ENCODE measurements around the gene HCFC1.
A peak's percentile ranks its signal among the peaks of the same experiment; 100 is the strongest.

Gene HCFC1

DNA sequence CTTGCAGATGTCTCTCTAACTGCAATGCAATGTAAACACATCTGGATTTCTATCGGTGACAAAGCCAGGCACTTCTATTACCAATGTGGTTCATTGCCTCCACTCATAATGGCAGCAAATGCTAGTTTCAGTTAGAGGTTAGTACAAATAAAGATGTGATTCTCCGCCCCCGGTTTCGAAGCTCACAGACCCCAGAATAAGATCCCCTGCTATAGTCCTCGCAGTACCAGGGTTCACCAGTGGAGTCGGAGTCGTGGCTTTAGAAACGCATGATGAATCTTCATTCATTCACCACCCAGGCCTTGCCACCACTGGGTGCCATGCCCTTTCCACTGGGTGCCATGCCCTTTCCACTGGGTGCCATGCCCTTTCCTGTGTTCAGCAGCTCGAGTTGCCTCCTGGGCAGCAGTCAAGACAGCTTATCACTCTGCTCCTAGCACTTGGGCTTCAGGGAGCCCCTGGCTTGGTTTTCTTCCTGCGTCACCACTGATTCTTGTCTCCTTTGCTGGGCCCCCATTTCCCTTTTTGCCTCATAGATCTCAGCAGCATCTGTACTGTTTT, 33.3 kb downstream of the HCFC1 start:
- no peak for DNase-seq (ENCODE audit: low spot score)

DNA sequence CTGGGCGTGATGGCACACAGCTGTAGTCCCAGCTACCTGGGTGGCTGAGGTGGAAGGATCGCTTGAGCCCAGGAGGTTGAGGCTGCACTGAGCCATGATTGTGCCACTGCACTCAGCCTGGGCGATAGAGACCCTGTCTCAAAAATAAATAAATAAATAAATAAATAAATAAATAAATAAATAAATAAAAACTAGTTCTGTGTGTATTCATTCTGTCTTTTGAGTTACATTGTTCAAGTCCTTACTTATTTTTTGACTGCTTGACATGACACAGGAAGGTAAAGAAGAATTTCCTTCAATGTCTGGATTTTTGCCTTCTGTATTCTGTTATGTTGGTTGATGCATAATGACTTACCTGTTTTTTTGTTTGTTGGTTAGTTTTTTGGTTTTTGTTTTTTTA, 34.6 kb downstream of the HCFC1 start:
- no peak for DNase-seq (ENCODE audit: low spot score)

DNA sequence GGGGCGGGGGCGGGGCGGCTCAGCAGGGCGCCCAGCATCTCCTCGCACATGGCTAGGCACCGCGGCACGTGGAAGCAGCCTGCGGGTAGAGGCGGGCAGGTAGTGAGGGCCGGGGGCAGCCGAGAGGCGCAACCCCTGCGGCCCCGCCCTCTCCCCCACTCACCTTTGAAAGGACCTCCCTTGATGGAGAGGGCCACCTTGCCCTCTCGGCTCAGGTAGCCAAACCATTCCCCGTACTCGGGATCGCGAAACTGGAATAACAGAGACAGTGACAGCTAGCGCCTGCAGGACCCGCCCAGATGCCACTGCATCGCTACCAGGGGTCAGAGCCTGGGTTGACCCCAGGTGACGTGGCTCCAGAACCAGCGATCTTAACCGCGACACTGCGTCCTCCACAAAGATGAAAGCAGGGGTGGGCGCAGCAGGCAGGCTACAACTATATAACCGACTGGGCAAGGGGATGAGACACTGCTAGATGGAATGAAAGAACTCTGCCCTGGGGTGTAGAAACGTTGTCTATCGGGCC, 36.2 kb downstream of the HCFC1 start:
- DNase-seq (ENCODE audit: low spot score): no peak

DNA sequence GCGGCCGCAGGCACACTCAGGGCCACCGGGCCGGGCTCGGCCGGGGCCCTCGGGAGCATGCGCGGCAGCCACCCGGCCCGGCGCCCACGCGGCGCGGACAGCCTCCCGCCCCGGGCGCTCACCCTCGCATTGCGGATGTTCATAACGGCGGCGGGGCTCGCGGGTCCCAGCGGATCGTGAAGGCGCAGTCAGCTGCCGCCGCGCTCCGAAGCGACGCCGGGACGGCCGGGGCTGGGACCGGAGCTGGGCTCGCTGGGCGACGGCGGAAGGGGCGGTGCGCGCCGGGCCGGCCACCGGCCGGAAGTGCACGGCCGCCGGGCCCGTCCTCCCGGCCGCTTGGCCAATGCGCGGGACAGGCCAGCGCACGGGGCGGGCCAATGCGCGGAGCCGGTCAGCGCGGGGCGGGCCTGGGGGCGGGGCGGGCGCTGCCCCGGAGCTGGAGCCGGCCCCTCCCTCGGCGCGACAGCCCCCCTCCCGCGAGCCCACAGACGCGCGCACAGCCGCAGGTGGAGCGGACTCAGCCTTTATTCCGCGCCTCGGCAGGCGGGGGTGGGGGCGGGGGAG, 36.8 kb downstream of the HCFC1 start, which contains the start of gene NAA10:
TSS of gene NAA10 (minus strand) at position 276 of the 564 bp plus-strand sequence. CDS start at position 143, 133 bp downstream.
- DNase-seq (ENCODE audit: low spot score): peak; percentile 88

DNA sequence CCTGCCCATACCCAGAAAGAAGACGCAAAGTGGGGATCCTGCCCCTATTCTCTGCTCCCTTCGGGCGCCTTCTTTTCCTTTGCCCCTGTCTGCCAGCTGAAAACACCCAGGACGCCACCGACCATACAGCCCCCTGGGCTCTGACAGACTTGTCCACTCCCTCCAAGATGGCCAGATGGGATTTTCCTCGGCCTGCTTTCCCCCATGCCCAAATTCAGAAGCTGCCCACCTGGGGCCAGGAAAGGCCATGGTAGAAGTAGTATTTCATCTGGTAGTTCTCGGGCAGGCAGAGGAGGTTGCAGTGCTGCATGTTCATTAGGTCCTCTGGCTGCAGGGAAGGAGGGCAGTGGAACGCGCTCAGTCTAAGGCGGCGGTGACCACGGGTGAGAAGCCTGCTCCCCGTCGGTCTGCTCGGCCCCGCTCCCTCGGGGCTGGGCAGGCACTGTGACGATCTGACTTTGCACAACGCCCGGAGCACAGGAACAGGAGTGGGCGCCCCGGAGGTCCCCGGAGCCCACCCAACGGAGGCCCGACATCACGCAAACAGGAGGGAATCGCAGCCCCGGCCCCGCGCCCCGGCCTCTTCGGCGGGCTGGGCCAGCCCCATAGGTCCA, 37.4 kb downstream of the HCFC1 start:
- DNase-seq (ENCODE audit: low spot score): no peak

DNA sequence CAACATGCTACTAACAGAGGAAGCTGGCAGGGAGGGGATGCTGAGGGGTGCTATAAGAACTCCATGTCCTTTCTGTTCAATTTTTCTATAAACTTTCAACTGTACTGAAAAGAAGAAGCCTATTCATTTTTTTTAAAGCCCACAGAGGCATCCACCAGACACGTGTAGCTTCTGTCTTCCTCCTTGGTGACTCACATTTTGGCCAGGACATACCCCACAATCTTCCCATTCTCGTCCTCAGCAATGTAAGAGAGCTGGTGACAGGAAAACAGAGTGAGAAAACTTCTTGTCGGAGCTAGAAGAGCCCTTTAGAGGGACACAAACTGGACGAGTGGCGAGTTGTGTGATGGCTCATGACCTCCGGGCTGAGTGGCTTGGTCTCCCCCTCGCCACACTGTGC, 37.9 kb downstream of the HCFC1 start:
- peak; percentile 38 for DNase-seq (ENCODE audit: low spot score)

DNA sequence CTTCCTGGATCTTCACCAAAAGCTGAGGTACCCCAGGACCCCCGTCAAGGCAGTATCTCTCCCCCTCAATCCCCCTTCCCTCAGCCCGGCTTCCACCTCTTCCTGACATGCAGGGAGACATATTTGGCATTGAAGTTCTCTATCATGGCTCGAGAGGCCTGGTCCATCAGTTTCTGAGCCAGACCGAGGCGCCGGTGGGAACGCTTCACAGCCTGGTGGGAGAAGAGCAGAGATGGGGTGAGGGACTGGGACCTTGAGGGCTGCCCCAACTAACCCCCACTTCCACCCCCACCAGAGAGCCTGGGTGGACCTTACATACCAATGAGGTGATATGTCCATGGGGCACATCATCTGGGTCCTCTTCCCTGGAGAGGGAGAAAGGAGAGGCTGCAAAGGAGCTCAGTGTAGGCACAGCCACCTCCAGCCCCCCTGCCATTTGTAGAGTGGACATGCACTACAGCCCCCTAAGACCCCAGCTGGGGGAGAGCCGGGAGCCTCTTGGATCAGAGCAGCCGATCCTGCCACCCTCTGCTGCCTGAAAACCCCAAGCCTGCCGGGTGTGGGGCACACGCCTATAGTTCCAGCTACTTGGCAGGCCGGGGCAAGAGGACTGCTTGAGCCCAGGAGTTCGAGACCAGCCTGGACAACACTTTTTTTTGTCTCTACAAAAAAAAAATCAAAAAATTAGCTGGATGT, 39.2 kb downstream of the HCFC1 start:
- no peak for DNase-seq (ENCODE audit: low spot score)

DNA sequence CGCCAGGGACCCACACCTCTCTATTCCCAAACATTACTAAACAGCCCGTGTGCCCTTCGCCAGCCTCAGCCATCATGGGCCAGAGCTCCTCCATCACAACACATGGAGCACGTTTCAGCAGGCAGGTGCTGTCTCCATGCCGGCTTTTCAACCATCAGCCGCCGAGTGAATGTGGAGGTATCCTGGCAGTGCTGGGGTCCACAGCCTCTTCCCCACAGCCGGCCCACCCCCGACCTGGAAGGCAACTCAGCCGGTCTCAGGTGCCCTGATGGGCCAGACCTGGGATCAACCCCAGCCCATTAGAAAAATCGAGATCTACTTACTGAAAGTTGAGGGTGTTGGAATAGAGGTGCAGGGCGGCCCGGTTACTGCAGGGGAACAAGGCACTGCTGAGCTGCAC, 39.9 kb downstream of the HCFC1 start:
- DNase-seq (ENCODE audit: low spot score): no peak

DNA sequence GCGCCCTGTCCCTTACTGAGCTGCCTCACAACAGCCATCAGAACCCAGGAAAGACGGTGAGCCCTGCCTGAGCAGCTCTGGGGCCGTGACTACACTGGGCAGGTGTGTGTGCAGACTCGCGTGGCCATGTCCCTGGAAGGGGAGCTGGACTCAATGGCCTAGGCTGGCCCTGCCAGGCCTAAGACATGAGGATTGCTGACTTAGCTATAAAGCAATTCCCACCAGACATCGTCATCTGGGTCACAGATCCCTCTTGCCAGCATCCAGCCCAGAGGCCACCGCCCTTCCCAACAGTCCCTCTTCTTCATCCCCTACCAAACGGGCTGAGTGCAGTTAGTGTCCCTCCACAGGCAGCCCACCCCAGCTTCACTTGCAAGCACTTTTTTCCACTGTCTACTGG, 40.5 kb downstream of the HCFC1 start:
- no peak for DNase-seq (ENCODE audit: low spot score)

DNA sequence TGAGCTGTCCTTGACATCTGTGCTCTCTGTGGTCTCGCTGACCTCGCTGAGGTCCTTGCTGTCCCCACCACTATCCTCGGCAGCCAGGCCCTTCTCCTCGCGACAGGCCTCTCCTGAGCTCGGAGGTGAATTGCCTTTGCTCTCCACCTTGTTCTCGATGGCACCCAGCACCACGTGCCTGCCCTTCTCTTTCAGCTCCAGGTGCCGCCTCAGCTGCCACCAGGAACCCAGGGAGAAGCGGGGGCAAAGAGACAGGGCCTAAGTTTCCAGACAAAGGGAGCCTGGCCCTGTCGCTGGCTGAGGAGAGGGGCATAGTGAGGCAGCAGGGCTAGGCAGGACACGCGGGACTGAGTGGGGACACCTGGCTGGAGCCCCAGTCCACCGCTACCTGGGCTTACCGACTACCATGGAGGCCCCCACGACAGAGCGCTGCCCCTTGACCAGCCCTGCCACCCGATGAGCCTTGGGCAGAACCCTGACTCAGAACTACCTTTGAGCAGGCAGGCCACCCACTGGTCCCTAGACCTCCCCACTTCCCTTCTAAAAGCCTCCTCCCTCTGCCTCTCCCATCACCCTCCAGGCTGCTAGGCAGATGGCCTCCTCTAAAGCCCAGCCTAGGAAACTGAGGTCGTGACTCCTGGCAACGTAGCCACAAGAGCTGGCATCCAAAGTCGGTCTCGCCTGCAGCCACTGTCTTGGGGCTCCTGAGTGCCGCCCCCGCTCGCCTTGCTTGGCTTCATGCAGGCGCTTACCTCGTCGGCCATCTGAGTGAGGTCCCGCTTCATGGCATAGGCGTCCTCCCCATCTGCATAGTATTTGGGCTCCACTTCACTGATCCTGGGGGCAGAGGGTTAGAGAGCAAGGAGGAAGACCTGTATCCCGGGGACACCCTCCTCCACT, 41.4 kb downstream of the HCFC1 start:
- DNase-seq (ENCODE audit: low spot score): no peak

DNA sequence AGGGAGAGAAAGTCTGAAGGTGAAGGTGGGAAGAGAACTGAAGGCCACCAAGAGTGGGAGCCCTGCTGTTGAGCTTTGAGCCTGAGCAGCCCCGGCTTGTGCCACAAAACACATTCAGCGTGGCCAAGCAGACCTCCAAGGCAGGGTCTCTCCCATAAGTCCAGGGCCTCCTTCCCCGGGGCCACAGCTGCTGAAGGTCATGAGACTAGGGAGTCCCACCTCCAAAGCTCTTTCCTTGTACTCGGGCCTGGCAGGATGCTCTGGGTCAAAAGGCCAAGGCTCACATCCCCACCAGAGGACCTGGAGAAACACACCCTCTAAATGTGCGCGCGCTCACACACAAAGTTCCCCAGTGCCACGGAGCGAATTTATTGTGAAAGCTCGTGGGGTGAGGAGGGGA, 42.0 kb downstream of the HCFC1 start:
- no peak for DNase-seq (ENCODE audit: low spot score)

DNA sequence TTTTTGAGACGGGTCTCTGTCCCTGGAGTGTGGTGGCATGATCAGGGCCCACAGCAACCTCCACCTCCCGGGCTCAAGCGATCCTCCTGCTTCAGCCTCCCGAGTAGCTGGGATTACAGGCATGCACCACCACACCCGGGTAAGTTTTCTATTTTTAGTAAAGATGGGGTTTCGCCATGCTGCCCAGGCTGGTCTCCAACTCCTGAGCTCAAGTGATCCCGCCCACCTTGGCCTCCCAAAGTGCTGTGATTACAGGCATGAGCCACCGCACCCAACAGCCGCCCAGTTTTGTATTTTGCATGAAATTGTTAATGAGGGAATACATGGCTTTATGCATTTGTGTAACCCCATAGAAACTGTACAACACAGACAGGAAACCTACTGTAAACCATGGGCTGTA, 42.8 kb downstream of the HCFC1 start:
- DNase-seq (ENCODE audit: low spot score): no peak

DNA sequence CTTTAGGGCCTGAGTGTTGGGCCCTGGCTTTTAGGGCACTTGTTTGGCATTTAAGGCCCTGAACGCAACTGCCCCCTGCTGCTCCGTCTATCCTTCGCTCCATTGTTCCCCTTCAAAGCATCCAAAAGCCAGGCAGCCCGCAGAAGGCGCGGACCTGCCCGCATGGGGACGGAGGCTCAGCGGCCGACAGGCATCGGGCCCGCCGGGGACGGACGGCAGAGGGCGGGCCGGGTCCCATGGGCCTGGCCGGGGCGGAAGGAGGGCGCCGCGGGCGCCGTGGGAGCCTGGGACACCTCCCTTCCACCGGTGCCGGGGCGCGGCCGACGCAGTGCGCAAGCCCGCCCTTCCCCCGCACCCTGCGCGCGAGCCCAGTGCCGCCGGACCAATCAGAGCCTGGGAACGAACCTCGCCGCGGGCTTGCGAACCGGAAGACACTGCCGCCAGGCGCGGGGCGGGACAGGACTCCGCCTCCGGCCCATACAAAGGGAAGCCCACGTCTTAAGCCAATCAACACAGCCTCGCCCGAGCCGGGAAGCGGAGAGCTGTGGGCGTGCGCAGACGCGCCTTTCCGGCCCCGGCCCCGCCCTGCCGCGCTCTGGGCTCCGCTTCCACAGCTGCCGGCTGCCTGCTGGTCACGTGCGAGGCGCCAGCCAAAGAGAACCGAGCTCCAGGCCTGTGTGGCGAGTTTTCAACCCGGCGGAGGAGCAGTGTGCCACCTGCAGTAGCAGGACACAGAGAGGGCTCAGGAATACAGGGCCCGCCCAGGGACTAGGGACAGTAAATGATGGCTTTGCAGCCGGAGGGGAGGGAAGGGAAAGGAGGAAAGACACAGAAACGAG, 43.5 kb downstream of the HCFC1 start:
- DNase-seq (ENCODE audit: low spot score): peak; percentile 97

DNA sequence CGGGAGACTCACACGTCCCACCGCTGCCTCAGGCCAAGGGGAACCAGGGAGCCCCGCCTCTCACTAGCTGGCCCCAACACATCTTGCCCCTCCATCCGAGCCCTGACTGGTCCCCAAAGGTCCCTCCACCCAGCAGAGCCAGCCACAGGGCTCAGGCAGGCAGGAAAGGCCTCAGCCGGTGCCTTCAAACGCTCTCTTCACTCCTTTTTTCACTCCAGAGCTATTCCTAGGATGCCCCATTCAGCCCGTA, 44.0 kb downstream of the HCFC1 start:
- DNase-seq (ENCODE audit: low spot score): no peak

DNA sequence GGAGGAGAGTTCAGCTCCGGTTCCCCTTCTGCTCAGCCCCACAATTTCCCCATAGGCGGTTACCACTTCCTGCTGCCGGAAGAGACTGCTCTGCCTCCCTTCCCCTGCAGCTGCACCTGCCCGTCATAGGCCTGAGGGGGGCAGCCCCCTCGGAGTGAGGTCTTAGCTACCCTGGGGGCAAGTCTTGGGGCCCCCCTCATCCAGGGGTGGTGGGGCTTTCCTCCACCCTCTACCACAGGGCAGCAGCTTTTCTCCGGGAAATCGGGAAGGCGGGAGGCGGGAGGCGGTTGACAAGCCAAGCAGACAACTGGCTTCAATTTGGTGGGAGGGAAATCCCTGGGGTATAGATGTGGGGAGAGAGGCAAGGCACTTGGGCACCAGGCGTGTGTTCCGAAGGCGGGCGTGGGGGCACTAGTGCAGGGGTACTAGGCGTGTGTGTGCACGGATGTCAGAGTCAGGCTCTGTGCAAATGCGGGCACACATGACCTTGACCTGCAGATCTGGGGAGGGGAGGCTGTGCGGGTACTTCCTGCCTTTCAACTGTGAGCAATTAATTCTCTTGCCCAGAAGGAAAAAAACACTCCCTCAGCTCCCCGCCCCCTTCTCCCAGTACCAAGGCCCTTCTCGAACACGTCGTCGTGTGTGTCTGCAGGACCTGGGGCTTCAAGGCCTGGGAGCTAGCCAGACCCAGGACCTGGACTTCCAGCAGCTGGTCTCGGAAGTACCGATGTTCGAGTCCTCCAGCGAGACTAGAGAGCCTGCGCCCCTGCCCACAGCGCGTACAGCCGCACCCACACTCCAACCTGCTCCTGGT, 44.6 kb downstream of the HCFC1 start:
- DNase-seq (ENCODE audit: low spot score): no peak

DNA sequence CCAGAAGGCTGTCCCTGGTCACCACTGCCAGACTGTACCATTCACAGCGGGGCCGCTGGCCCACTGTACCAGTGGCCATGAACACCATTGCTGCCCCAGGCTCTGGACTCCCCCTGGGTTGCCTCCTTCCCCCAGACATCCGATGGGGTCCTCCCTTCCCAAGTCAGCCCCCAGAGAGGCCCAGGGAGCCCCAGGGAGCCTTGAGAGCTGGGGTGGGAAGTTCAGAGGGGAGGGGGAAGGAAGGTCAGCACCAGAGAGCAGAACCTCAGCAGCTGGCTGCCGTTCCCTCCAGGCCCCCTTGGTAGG, 45.1 kb downstream of the HCFC1 start:
- no peak for DNase-seq (ENCODE audit: low spot score)

DNA sequence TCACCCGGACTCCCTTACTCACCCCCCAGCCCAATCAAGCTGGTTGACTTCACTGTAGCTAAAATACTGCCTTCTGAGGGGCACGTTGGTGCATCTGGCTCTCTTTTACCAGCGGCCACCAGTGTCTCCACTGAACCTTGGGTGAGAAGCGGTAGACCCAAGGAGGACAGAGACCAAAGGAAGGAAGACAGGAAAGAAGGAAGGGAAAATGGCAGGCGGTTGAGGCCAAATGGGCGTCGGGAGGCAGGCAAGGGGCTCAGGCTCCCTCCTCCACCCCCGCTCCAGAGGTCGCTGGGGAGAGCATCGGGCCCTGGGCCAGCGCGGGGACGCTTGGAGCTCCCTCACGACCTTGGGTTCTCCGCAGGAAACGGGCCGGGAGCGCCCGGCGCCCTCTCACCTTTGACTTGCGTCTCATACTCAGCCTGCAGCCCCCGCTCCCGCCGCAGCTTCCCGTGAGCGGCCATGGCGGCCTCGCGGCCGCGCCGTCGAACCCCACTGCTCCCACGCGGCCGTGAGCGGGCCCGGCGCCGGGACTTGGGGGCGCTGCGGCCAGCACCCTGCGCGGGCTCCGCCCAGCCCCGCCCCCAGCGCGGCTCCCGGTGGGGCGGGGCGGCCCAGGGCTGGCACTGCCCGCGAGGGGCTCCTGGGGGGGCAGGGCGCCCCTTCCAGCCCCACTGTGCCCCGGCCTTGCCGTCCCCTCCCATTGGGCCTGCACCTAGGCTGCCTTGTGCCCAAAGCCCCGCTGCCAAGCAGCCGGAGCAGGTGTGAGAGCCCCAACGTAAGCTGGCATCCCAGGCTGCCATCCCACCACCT, 45.7 kb downstream of the HCFC1 start, which contains the start of gene ARHGAP4:
TSS of gene ARHGAP4 (minus strand) at position 526 of the 813 bp plus-strand sequence. CDS start at position 464, 62 bp downstream.
- no peak for DNase-seq (ENCODE audit: low spot score)

DNA sequence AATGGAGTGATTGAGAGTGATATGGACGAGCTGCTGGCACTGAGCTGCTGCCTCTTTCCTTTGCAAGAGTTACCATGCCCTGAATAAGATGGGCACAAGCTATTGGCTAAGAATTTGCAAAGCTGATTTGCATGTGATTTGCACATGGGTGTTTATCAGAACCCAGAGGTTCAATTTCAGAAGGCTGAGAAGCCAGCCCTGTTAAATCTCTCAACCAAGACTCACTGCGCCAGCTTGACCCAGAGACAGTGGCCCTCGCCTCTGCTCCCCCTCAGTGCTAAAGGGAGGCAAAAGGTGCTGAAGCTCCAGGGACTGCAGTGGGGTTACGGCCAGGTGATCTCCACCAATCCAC, 46.3 kb downstream of the HCFC1 start:
- no peak for DNase-seq (ENCODE audit: low spot score)

DNA sequence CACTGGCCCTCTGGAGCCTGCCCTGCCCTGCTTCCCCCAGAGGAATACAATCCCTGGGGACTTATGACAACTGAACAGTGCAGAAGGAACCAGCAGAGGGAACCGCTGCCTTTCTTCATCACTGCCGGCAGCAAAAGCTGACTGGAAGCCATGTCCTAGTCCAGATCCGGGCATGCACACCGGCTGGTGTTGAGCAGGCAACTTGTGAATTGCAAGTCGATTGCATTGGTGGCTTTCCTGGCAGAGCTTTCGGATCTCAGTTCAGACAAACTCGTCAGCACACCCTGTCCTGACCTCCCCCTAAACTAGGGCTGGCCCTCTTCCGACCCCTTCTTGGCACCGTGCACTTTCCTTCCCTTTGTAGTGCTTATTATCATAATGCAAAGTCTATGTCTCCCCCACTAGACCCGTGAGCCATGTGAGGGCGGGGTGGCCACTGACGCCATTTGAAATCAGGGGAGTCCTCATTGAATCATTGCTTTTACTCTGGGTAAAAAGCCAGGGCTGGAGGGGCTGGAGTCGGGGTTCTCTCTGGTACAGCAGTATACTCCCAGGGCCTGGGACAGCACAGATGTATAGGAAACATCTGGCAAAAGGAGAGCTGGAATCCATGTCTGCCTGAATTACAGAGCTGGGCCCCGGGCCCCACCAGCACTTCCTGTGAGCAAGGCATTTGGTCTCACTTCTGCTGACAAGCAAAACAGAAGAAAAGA, 47.3 kb downstream of the HCFC1 start:
- DNase-seq (ENCODE audit: low spot score): no peak

All from AG08395 (cell line).